Measurements from ENCODE around the gene CLDN18. TPM values are rescaled to one million over a fixed set of nuclear protein-coding genes. Genes with fewer than 3 reads are reported as not detected.

The CLDN18 gene
- under 1 TPM in 3 of 4 donors, not detected in 1; under 0.01 to 0.40 (median 0.39) TPM for total RNA-seq

DNA sequence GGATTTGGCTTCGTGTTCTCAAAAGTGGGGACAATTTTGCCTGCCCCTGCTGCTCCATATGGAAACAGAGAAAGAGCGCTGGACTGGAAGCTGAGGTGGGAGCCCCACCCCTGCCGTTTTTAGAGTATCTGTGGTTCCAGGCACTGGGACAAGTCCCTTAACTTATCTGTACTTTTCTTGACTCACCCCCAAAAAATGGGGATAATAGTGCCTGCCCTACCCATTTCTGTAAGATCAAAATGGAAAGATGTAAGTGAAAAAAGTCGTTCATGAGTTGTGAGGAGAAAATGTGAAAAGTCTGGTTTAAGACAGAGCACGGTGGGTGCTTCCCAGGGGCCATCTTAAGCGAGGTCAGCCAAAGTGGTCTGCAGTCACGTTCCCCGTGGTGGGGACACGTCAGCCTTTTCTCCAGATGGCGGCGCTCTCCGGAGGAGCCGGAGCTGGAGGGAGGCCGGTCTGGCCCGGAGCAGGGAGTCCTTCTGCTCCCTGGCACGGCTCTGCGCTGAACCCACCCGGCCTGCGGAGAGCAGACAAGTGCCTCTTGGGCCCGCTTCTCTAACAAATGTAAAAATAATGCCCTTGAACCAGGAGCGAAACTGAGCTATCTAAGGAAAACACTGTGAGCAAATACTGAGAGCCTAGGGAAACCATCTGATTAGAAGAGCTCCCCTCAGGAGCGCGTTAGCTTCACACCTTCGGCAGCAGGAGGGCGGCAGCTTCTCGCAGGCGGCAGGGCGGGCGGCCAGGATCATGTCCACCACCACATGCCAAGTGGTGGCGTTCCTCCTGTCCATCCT is at the start of gene CLDN18:
Gene CLDN18, plus strand, starts transcription at position 690 of the 797 bp plus-strand sequence. Its CDS starts 61 bp downstream, at position 751.
- intact Hi-C loops (cut with DNase I) = no loop called here
- Histone ChIP-seq H3K9me3 (no peaks in the 10 kb centered on the region), H3K4me1 (peaks cover 0 to 3% (median 0%) of the 10 kb centered on the region in 4 donors), H3K27ac (replicated peaks in 1 of 4) (no peak within 1 kb of the TSS), H3K4me3 (no peak within 1 kb of the TSS), H3K27me3 (no peaks in the 10 kb centered on the region), H3K36me3 (no peaks in the 10 kb centered on the region)
- TF ChIP-seq, protein P1, sequence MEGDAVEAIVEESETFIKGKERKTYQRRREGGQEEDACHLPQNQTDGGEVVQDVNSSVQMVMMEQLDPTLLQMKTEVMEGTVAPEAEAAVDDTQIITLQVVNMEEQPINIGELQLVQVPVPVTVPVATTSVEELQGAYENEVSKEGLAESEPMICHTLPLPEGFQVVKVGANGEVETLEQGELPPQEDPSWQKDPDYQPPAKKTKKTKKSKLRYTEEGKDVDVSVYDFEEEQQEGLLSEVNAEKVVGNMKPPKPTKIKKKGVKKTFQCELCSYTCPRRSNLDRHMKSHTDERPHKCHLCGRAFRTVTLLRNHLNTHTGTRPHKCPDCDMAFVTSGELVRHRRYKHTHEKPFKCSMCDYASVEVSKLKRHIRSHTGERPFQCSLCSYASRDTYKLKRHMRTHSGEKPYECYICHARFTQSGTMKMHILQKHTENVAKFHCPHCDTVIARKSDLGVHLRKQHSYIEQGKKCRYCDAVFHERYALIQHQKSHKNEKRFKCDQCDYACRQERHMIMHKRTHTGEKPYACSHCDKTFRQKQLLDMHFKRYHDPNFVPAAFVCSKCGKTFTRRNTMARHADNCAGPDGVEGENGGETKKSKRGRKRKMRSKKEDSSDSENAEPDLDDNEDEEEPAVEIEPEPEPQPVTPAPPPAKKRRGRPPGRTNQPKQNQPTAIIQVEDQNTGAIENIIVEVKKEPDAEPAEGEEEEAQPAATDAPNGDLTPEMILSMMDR (IDR thresholded peaks at IDR 0.05) = no peak
- no peak for TF ChIP-seq POLR2A (IDR thresholded peaks at IDR 0.05; ENCODE audit: low read depth)
- TF ChIP-seq EP300 (IDR thresholded peaks at IDR 0.05) = no peak
- no peak for TF ChIP-seq POLR2AphosphoS5 (IDR thresholded peaks at IDR 0.05)
- 87% methylated on average over 25 of the region's 30 CpGs for WGBS
- DNase-seq (ENCODE audit: extremely low spot score) = peak; percentile 26

DNA sequence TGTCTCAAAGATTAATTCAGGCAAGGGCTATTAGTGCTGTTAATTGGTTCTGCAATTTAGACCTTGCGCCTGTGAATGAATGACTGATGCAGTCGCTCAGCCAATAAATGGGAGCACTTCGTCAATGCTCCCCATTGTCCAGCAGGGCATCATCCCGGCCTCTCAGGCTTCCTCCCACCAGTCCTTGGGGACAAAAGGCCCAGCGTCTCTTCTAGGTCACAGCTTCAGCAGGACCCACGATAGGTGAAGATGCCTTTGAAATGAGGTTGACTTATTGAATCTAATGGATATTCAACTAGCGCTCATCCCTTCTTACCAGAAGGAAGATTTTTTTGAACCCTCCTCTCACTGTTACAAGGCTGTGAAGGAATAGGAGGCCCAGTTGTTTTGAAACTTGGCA is 47.7 kb upstream of the CLDN18 start:
- WGBS = 79% methylated on average over 7 of the region's 7 CpGs
- Histone ChIP-seq H3K4me3 (no peak overlapping the region), H3K36me3 (no peaks in the 10 kb centered on the region), H3K27ac (replicated peaks in 1 of 4) (no peak overlapping the region), H3K4me1 (peaks cover 0 to 31% (median 15%) of the 10 kb centered on the region in 4 donors), H3K27me3 (no peaks in the 10 kb centered on the region), H3K9me3 (no peaks in the 10 kb centered on the region)
- DNase-seq (ENCODE audit: extremely low spot score) = peak; percentile 79
- no peak for TF ChIP-seq POLR2AphosphoS5 (IDR thresholded peaks at IDR 0.05)
- TF ChIP-seq POLR2A (IDR thresholded peaks at IDR 0.05; ENCODE audit: low read depth) = no peak
- no peak for TF ChIP-seq EP300 (IDR thresholded peaks at IDR 0.05)
- TF ChIP-seq, protein P1 (IDR thresholded peaks at IDR 0.05) = no peak
- intact Hi-C loops (cut with DNase I) = no loop called here

DNA sequence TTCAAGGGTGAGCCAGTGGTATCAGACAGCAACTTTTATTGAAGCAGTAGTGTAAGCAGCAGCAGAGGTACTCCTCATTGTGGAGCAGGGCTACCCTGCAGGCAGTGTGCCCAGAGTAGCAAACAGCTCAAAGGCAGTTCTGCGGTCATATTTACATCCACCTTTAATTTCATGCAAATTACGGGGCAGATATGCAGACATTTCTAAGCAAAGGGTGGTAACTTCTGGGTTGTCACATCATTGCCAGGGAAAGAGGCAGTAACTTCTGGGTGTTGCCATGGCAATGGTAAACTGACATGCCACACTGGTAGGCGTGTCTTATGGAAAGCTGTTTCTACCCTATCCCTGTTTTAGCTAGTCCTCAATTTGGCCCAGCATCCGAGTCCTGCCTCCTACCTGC is 46.5 kb upstream of the CLDN18 start:
- H3K4me1 ChIP-seq = peaks cover 0 to 31% (median 15%) of the 10 kb centered on the region in 4 donors
- WGBS = 60% methylated on average over 4 of the region's 4 CpGs
- no peaks in the 10 kb centered on the region for H3K36me3 ChIP-seq
- no peaks in the 10 kb centered on the region for H3K9me3 ChIP-seq
- intact Hi-C loops (cut with DNase I) = no loop called here
- peak; percentile 55 for DNase-seq (ENCODE audit: extremely low spot score)
- H3K27me3 ChIP-seq = no peaks in the 10 kb centered on the region
- TF ChIP-seq, protein P1 (IDR thresholded peaks at IDR 0.05) = no peak
- no peak for TF ChIP-seq POLR2AphosphoS5 (IDR thresholded peaks at IDR 0.05)
- no peak for TF ChIP-seq POLR2A (IDR thresholded peaks at IDR 0.05; ENCODE audit: low read depth)
- TF ChIP-seq EP300 (IDR thresholded peaks at IDR 0.05) = no peak
- peak overlapping the region in 2 of 4 donors; percentile 24 to 37 for H3K27ac ChIP-seq (replicated peaks in 1 of 4)
- no peak overlapping the region for H3K4me3 ChIP-seq

DNA sequence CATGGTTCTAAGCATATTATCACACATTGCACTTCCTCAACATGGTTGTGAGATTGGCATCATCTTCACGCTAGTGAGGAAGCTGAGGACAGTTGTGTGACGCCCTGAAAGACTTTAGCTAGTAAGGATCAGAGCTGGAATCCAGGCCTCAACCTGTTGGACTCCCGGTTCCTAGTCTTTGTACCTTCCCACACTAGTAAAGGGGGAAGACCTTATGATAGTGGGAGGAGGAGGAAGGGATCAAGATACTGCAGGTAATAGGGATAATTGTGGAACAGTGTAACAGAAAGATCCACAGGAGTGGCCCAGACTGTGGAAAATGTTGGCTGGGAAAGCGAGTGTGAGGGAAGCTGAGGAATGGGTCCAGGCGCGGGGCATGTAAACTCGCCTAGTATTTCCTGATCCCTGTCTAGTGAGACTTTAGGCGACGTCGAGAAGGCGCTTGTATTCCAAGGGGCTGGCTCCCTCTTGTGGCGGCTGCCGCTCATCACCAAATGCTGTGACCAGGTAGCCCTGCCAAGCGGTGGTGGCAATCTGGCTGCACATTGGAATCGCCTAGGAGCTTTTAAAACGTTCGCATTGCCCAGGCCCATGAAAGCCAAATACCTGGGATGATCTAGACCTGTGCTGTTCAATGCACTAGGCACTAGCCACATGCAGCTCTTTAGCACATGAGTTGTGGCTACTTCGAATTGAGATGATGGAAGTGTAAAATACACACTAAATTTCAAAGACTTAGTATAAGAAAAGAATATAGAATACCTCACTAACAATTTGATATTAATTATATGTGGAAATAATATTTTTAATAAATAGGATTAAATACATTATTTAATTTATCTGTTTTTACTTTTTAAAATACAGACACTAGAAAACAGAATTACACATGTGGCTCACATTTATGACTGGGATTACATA is 38.8 kb upstream of the CLDN18 start:
- DNase-seq (ENCODE audit: extremely low spot score) = no peak
- Histone ChIP-seq H3K27me3 (no peaks in the 10 kb centered on the region), H3K9me3 (no peaks in the 10 kb centered on the region), H3K27ac (replicated peaks in 1 of 4) (no peak overlapping the region), H3K4me1 (peaks cover 0 to 7% (median 4%) of the 10 kb centered on the region in 4 donors), H3K4me3 (no peak overlapping the region), H3K36me3 (no peaks in the 10 kb centered on the region)
- intact Hi-C loops (cut with DNase I) = loop anchor here (5.0 kb wide), 1 partner anchor 864 kb away; no protein-coding TSS in a partner anchor
- TF ChIP-seq, protein P1 (IDR thresholded peaks at IDR 0.05) = peak; percentile 63 to 88 (median 76)
- no peak for TF ChIP-seq EP300 (IDR thresholded peaks at IDR 0.05)
- 23% methylated on average over 13 of the region's 18 CpGs for WGBS

Measured in esophagus muscularis mucosa (tissue), 4 donors.